ENCODE measurements around the gene ERGIC1.
"Not testable (repeated sequence)": the region's sequence is repeated elsewhere in the genome, so short reads cannot be mapped to it uniquely, and the experiment has no call there.

Gene ERGIC1

DNA sequence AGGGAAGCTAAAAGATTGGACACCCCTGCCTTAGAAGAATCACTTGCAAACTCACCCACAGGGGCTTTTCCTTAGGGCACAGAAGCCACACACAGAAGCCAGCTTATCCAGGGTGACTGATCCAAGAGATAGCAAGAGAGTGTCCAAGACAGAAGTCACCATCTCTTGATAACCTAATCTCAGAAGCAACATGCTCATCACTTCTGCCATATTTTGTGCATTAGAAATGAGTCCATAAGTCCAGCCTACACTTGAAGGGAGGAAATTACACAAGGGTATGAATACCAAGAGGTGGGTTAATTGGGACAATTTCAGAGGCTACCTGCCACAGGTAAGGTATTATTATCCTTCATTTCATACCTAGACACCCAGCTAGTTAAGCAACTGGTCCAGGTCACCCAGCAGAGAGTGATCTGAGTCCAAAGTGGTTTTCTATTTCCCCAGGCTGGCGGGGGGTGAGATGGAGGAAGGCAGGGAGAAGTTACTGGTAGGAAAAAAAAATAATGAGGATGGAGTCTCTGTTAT is 3.7 kb upstream of the ERGIC1 start:
- DNase-seq (ENCODE audit: low spot score): no peak

- no peak for DNase-seq (ENCODE audit: low spot score)
Measured at GRCh38 chr5:172830876-172831662, 3.0 kb upstream of the ERGIC1 start.

GRCh38 chr5:172832383-172833315 is 1.4 kb upstream of the ERGIC1 start:
- no peak for DNase-seq (ENCODE audit: low spot score)

GRCh38 chr5:172833372-172833685 is 722 bp upstream of the ERGIC1 start:
- no peak for DNase-seq (ENCODE audit: low spot score)

GRCh38 chr5:172834415-172835289 is 601 bp downstream of the ERGIC1 start:
- DNase-seq (ENCODE audit: low spot score): no peak

- DNase-seq (ENCODE audit: low spot score): no peak
Measured at GRCh38 chr5:172835290-172835993, 1.4 kb downstream of the ERGIC1 start.

DNA sequence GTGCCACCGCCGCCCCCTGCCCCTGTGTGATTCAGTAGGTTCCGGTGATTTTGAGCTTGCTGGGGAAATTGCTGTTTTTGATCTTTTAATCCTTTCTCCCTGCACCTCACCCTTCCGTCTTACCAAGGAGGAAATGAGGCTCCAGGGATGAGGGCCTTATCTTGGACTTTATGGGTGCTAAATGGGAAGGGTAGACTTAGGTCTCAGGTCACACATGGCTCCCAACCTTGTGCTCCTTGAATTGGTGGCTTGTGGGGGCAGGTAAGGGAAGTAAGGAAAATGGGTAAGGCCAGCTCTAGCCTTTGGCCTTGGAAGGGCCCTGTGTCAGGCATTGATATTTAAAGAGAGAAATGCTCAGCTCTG is 1.9 kb downstream of the ERGIC1 start:
- DNase-seq (ENCODE audit: low spot score): no peak

- no peak for DNase-seq (ENCODE audit: low spot score)
Measured at GRCh38 chr5:172837640-172838039, 3.6 kb downstream of the ERGIC1 start.

GRCh38 chr5:172838151-172838875 is 4.3 kb downstream of the ERGIC1 start:
- DNase-seq (ENCODE audit: low spot score): no peak

DNA sequence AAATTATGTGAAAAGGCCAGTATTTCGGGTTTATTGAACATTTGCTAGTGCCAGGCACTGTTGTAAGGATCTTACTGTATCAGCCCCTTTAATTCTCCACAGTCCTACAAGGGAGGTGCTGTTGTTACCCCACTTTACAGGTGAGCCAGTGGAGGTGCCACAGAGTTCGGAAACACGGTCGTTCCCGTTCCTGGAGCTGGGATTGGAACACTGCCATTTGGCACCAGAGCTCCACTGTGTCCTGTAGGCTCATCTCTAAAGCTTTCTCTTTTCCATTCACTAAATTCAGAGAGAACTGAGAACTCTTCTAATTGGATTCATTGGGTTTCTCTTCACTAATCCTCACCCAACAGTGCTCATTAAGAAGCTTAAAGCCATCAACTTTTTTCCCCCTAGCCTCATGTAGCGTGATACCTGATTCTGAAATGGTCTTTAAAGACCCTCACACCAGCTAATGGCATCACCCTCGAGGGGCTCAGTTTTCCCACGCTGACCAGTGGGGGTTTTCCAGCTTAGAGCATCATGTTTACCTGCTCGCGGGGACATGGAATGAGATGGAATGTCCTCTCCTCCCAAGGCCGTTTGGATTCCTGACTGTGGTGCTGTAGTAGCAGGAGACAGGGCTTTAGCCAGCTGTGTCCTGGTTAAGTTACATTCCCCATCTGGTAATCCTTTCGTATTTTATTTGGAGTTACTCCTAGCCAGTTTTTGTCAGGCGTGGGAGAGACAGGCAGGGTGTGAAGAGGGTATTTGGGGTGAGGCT is 5.8 kb downstream of the ERGIC1 start:
- DNase-seq (ENCODE audit: low spot score): no peak

GRCh38 chr5:172840432-172841154 is 6.5 kb downstream of the ERGIC1 start:
- DNase-seq (ENCODE audit: low spot score): no peak

DNA sequence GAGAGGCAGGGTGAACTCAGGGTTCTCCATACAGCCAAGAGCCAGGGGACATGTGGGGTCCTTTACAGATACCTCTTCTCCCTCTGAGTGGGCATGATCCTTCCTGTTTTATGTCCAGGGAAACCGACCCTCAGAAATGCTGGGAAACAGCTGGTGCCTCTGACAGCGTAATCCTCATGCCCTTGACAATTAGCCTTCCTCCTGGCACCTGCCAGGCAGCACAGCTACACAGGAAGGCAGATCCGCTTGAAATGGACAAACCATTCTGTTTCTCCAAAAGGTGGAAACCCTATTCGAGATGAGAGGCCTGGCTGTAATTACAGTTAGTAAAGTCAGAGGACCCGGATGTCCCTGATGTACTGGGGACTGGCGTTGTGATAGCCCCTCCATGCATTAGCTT is 7.2 kb downstream of the ERGIC1 start:
- DNase-seq (ENCODE audit: low spot score): no peak

DNA sequence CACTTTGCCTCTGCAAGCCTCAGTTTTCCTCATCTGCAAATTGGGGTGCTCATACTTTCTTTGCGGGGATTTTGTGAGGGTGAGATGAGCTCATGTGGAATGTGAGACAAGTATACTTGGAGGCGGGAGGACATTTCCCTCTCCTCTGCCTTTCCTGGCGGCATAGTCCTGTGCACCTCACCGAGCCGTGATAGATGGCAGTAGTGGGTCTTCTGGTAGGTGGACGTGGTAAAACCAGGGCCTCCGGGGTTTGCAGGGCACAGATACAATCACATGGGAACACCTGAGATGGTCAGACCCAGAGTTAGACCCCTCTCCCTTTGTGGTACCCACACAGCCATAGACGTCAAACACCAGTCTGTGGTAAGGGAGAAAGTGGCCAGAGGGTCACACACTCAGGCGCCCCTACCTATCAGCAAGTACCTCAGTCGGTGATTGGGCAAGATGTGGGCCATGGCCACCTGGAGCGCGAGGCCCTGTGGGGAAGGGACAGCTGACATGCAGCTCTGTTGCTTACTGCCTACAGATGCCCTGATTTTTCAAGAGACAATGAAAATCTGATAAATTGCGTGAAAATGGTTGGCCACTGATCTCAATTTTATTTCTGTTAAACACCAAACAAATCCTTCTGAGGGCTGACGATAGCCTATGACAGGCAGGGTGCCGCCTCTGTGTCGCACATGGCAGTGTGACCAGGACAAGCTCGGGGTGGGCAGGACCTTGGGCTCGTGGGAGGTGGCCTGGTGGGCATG is 9.9 kb downstream of the ERGIC1 start:
- no peak for DNase-seq (ENCODE audit: low spot score)

DNA sequence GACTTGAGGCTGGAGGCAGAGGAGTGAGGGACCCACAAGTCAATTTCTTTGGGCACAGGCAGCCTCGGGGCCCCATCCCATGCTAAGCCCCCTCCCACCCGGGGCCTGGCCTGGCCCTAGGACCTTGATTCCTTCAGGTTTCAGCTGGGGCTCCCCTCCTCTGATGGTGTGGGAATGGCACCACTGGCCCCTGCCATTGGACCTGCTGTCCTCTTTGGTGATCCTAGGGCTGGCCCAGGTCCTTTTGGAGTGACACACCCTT is 10.5 kb downstream of the ERGIC1 start:
- no peak for DNase-seq (ENCODE audit: low spot score)

GRCh38 chr5:172845154-172845553 is 11.1 kb downstream of the ERGIC1 start:
- no peak for DNase-seq (ENCODE audit: low spot score)

GRCh38 chr5:172845576-172845975 is 11.5 kb downstream of the ERGIC1 start:
- DNase-seq (ENCODE audit: low spot score): no peak

DNA sequence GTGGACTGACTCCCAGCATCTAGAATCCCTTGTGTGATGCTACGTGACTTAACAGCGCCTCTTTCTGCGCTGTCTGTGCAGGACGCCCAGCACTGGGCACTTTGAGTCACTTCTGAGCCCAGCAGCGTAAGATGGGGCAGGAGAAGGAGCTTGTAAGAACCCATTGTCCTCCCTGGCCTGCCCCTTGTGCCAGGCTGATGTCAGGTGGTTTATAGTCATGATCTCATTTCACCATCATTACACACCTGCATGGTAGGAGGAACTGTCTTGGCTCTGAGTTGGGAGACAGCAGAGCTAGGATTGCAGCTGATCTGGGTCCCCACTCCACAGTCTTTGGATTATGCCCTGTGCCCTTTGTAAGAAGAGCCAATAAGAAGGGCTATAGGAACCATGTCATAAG is 12.2 kb downstream of the ERGIC1 start:
- DNase-seq (ENCODE audit: low spot score): no peak

GRCh38 chr5:172846677-172847076 is 12.6 kb downstream of the ERGIC1 start:
- no peak for DNase-seq (ENCODE audit: low spot score)

DNA sequence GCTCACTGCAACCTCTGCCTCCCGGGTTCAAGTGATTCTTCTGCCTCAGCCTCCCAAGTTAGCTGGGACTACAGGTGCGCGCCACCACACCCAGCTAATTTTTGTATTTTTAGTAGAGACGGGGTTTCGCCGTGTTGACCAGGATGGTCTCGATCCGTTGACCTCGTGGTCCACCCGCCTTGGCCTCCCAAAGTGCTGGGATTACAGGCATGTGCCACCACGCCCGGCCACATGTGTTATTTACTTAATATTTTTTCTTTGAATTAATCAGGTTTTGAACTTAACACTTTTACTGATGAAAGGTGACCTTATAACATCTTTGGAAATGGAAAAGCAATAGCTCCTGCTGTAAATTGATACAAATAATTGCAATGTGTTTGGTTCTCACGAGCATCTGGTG is 13.5 kb downstream of the ERGIC1 start:
- not testable (repeated sequence) for DNase-seq (ENCODE audit: low spot score)
